HG03558 (cell line): ENCODE results near the gene GPD1L.

Experiments used
- ATAC-seq: cut with Tn5 transposase; IDR thresholded peaks from one replicate; pipeline ENCODE4 v1.9.1; 2021; ENCODE audit warnings: moderate number of reproducible peaks; ENCODE audit not compliant: unreplicated experiment; ENCODE audit errors: extremely low read depth

The GPD1L gene

DNA sequence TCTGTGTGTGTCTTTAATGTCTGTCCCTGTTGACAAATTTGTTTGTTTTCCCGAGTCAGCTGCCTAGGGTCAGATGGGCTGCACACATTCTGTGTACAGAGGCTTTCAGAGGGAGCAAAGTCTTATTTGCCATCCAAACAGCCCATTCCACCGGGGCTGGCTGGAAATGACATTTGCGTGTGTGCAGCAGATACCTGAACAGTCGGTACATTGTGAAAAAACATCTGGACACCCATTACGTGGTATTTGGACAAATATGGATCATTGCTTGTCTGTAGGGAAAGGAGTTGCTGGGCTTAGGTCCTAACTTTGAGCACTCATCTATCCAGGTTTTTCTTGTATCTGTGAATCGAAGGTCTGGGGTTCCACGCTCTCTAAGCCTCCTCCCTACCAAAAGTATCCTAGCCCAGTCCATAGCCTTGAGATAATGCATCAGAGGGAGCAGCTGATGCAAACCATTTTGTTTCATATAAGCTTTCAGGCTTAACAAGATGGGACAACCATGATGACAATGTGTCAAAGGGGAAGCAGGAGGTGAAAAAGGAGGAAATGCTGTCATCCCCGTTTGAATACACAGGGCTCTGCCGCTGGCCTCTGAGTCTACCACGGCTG, 109.9 kb downstream of the GPD1L start:
- no peak for ATAC-seq

GRCh38 chr3:32217339-32217738, 110.9 kb downstream of the GPD1L start:
- ATAC-seq = no peak
